OCI-LY7 (cell line): ENCODE measurements around the gene VAT1L.

ENCODE experiments used
- CTCF ChIP-seq: fragments of 200-600 bp; sonication (generic); conservative IDR thresholded peaks from 2 replicates; pipeline ENCODE4 v1.5.1; 2014; ENCODE audit warnings: mild to moderate bottlenecking, antibody characterized with exemption, low read length, moderate library complexity, mixed read lengths
- EZH2phosphoT487 ChIP-seq: fragments of 200-600 bp; sonication (generic); IDR thresholded peaks from 2 replicates; pipeline ENCODE4 v1.6.1; 2018; ENCODE audit warnings: low read depth, borderline replicate concordance, mild to moderate bottlenecking, mixed run types, antibody characterized with exemption, low read length, moderate library complexity, mixed read lengths

- TF ChIP-seq CTCF (no peak), EZH2phosphoT487 (no peak)
These were observed 156.8 kb downstream of the VAT1L start for GRCh38 chr16:77945126-77945525.
